GM21390 (cell line): Measurements from ENCODE around the gene TCTN1.
"Not testable (repeated sequence)": the region's sequence is repeated elsewhere in the genome, so short reads cannot be mapped to it uniquely, and the experiment has no call there.

Experiments used
- ATAC-seq: cut with Tn5 transposase; IDR thresholded peaks from one replicate; pipeline ENCODE4 v1.9.1; 2021; ENCODE audit not compliant: unreplicated experiment

The TCTN1 gene

GRCh38 chr12:110637869-110638441 lies 24.0 kb downstream of the TCTN1 start:
- no peak for ATAC-seq

DNA sequence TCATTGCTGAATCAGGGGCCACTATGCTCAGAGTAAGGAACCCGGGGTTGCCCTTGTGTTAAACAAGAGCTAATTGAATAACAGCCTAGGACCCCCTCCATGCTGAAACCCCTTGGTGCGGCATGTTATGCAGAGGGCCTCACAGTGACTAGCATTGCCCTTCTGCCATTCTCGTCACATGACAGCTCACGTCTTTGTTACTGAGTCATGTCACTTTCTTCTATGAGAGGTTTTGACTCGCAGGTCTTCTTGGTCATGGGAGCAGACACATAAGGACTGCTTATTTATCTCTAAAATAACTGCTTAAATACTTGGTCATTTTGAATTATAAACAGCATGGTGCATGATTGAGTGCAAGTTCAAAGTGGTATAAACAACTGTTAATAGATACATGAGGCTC lies 24.9 kb downstream of the TCTN1 start:
- ATAC-seq = no peak

GRCh38 chr12:110639336-110640141 lies 25.6 kb downstream of the TCTN1 start:
- ATAC-seq = no peak

GRCh38 chr12:110640275-110641025 lies 26.5 kb downstream of the TCTN1 start:
- ATAC-seq = no peak

GRCh38 chr12:110641521-110641920 lies 27.6 kb downstream of the TCTN1 start:
- no peak for ATAC-seq

DNA sequence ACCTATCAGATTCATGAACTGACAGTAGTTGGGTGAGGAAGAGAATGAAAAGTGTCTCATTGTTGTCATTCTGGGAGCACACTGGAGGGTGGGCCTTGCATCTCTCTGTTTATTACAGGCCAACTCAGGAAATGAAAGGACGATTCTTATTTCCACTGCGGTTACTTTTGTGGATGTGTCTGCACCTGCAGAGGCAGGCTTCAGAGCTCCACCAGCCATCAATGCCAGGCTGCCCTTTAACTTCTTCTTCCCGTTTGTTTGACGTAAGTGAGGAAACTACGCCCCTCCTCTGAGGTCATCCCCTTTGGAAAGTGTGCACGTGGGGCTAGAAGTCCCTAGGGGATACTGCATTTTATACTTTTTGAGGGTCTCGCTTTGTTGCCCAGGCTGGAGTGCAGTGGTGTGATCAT lies 33.7 kb downstream of the TCTN1 start:
- peak; percentile 70 for ATAC-seq

DNA sequence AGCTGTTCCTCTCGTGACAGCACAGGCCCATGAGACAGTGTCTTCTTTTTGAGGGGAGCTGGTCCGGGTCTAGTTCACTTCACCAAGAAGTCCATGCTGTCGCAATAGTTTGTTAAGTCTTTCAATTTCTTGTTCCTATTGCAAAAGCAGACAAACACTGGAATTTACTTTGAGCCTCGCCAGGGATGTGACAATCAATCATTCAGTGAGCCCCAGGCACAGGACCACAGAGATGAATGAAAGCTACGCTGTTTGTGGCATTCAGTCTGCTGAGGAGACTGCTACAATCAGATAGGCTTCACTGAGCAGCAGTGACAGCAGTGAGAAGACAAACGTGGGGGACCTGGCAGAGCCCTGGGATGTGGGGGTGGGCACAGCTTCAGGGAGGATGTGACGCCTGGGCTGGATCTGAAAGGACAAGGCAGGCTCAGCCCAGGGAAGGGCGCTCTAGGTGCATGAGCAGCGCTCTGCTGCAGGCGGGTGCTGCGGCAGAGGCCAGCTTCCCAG lies 35.5 kb downstream of the TCTN1 start:
- no peak for ATAC-seq

DNA sequence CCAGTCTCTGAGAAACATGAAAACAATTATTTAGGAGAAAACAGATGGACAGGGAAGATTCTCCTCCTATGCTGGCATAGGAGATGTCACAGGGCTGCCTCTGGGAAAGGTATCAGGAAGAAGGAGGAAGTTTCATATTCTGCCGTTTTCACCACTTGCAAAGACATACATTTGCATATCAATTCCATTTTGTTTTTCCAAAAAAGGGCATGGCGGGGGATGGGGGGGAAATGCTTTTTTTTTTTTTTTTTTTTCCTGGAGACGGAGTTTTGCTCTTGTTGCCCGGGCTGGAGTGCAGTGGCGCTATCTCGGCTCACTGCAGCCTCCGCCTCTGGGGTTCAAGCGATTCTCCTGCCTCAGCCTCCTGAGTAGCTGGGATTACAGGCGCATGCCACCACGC lies 40.3 kb downstream of the TCTN1 start:
- not testable (repeated sequence) for ATAC-seq

GRCh38 chr12:110656071-110656655 lies 42.2 kb downstream of the TCTN1 start:
- ATAC-seq = no peak

- ATAC-seq = no peak
Observed at GRCh38 chr12:110657747-110658146, 43.8 kb downstream of the TCTN1 start.

DNA sequence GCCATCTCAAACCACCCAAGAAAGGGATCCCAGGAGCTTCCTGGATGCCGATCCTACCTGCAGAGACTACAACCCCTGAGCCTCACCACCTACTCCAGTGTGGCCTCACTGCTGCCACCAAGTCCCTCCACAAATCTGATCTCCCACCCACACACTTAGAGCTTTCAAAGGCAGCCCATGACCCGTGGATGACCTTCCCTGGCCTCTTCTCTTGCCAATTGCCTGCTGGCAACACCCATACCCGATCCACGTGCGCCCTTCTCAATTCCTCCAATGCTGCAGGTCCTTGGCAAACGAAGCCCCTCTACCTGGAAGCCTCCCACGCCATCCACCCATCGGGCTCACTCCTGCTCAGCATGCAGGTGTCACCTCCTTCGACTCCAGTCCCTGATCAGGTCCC lies 44.3 kb downstream of the TCTN1 start:
- no peak for ATAC-seq

GRCh38 chr12:110658878-110659277 lies 44.9 kb downstream of the TCTN1 start:
- ATAC-seq = no peak

DNA sequence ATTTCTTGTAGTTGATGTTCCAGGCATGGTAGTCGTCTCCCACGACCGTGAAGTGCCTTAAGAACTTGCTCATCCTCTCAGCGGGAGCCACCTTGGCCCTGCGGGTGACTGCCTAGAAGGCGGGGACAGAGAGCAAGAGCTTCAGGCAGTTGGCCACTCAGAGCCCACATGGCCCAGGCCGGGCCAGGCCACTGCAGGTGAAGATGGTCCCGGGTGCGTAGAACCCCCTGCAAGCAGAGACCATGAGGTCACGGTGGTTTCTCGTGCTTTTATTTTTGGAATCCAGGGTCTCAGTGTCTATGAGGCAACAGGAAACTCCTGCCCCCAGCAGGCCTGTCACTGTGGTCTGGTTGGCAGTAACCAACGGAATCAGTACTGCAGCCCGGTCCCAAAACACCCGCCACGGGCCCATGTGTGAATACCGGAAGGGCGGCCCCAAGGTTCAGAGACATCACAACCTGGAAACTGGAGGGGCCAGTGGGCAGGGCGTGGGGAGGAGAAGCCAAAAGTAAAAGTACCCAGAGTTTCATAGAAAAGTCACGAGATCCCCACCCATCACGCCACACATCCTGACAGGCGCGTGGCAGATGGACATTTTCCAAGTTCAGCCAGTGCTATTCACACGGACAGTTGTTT lies 47.5 kb downstream of the TCTN1 start:
- ATAC-seq = peak; percentile 91

DNA sequence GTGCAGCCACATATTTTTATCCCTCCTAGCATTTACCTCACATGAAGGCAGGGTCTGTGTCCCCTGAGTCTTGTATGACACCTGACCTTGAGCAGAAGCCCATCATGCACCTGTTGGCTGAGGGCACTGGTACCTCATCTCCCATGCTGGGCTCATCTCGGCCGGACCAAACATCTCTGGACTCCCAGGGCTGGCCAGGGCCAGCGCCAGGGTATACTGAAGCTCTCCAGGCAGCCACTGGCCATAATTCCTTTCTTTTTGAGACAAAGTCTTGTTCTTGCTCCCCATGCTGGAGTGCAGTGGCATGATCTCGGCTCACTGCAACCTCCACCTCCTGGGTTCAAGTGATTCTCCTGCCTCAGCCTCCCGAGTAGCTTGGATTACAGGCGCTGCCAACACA lies 53.0 kb downstream of the TCTN1 start:
- no peak for ATAC-seq

DNA sequence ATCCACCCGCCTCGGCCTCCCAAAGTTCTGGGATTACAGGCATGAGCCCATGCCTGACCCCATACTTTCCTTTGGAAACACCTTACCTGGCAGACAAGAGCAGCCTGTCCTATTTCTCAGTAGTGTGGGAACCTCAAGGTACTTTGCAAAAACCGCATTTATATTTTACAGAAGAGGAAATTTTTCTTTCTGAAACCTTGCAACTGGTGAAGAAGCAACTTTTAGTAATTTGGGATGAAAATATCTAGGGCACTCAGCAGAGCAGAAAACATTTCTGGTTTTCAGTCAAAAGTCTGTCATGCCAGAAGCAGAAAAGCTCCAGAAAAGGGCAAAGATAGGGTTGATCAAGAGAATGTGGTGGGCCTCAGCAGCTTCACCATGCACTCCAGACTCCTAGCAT lies 53.7 kb downstream of the TCTN1 start:
- ATAC-seq = no peak

- no peak for ATAC-seq
Observed at GRCh38 chr12:110668480-110669192, 54.7 kb downstream of the TCTN1 start.

- peak; percentile 27 for ATAC-seq
Observed at GRCh38 chr12:110669193-110669502, 55.2 kb downstream of the TCTN1 start.

DNA sequence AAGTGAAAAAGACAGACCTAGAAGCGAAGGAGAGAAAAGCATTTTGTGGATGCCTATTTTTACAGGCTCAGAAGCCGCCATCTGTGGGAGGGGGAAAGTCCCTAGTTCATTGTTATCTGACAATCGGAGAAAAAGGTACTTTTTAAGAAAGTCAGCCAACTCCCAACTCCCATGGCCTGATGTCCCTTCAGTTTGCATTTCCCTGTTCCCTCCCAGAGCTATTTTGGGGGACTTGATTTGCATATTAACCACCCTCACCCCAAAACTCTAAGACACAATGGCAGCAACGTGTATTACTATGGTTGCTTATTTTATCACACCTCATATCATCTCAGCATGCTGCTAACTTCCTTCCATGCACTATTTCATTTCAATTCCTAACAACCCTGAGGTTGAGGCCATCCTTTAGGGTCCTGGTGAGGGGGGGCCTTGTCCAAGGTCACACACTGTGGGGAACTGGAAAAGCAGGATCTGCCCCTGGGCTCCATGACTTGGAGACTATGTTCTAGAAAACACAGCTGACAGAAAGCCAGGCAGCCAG lies 56.3 kb downstream of the TCTN1 start:
- peak; percentile 53 for ATAC-seq

DNA sequence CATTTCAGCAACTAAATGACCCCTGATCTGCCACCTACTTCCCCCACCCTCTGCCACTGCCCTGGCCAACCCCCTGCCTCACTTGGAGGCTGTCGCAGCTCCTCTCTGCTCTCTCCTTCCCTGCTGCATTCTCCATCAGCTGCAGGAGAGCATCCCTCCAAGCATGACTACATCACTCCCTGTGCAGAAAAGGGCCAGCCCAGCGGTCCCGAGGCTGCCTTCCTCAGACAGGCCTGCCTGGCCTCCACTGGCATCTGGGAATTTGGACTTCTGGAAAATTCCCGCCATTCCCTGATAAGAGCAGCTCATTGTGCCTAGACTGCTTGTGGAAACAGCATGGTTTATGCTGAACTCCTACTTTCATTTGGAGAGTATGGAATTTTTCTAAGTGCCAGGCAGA lies 62.2 kb downstream of the TCTN1 start:
- no peak for ATAC-seq

- peak; percentile 76 for ATAC-seq
Observed at GRCh38 chr12:110677206-110677911, 63.4 kb downstream of the TCTN1 start.
